Measurements from ENCODE around the gene SLC25A34.
A peak's percentile ranks its signal among the peaks of the same experiment; 100 is the strongest.

Gene SLC25A34

DNA sequence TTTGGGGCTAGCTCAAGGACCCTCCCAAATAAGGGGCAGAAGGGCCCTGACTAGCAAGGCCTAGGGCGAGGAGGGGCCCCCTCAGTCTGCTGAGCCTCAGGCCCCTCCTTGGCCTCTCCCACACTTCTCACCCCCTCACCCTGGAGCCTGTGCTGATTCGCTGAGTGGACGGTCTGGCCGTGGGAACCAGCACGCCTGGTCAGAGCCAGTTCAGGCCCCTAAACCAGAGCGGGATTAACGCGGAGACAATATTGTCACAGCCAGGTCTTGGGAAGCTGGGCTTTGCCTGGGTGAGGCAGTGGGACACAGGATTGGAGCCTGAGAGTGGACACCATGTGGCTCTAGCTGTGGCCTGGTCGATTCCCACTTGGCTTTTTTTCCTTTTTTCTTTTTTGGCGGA lies 17.7 kb downstream of the SLC25A34 start:
- DNase-seq (ENCODE audit: low read depth), result no peak

DNA sequence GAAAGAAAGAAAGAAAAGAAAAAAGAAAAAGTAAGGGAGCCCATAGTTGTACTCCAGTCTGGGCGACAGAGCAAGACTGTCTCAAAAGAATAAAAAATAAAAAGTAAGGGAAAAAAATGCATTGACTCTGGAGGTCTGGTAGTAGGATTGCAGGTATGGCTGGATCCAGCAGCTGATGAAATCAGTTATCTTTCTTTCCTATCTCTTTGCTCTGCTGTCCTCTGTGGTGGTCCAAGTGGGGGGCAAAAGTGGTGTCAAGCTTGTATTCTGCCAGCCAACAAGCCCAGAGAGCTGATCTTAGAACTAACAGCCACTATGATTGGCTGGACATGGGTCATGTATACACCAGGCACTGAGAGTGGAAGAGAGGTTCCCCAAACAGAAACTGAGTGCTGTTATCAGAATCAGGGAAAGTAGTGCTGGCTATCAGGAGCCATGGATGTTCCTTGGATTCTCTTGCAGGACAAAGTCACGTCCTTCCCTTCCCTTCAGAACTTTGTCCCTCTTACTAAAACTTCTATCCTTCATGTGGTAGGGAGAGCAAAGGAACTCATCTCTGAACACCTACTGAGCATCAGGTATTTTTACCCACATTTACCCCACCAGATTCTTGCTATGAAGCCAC lies 19.1 kb downstream of the SLC25A34 start:
- no peak for DNase-seq (ENCODE audit: low read depth)

DNA sequence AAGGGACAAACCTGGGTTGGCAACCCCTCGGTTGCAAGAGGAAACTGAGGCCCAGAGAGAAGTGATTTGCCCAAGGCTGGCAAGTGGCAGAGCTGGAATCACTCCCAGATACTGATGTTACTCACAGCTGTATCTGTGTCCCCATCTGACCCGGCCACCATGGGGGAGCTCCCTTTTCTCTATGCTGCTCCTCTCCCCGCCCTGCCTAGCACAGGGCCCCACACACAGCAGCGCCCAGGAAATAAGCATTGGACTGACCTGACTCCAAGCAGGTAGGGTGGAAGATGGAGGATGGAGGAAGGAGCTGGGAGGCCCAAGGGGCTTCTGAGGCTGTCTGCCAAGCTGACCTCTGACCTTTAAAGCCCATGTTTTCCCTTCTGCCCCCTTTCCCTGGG lies 19.6 kb downstream of the SLC25A34 start:
- DNase-seq (ENCODE audit: low read depth), result no peak

DNA sequence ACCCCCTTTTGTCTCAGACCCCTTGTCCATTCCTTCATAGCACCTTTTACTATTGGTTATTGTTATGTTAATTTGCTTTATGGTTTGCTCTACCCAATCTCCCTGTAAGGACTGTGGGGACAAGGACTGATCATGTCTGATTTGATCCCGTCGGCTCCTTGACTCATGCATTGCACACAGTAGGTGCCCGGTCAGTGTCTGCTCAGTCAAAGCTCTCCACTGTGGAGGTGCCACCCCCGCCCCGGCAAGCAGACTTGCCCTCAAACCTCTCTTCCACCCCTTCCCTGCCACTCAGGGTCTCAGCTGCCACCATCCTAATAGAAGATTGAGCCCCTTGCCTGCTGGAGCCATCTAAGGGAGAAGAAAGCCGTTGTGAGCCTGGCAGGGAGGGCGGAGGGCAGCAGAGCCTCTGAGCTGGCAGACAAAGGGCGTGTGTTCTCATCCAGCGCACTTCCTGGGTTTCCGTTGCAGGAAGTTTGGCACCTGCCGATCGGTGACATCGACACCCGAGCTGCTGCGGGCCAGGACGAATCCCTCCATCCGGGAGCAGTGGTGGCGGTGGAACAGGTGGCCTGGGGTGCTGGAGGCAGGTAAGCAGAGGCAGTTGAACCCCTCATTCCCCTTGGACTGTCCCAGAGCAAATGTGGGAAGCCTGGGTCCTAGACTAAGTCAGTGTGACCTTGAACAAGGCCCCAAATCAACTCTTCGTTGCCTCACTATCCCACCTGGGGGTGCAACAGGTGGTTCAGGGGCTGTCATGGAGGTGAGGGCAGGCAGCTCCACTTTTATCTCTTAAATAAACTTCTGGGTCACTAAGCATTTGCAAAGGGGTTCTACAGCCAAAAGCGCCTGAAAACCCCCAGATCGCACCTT lies 20.3 kb downstream of the SLC25A34 start:
- no peak for DNase-seq (ENCODE audit: low read depth)

DNA sequence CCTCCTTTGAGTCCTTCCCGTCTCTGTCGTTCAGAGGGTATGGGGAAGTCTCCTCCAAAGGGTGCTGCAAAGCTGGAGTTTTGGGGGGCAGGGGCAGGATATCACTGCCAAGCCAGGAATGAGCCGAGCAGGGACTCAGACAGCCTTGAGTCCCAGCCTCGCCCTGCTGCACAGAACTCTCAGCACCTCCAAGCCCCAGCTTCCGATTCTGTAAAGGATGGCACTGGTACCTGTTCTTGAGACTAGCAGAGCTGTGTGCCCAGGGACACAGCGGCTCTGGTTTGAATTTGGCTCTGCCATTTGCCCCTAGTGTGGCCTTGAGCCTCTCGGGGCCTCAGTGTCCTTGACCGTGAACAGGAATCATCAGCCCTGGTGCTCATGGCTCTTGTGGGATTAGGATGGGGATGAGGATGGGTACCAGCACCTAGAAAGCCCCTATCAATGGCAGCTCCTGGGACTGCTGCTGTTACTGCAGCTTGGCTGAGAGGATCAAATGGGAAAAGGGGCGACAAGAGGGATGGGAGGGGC lies 21.0 kb downstream of the SLC25A34 start:
- no peak for DNase-seq (ENCODE audit: low read depth)

DNA sequence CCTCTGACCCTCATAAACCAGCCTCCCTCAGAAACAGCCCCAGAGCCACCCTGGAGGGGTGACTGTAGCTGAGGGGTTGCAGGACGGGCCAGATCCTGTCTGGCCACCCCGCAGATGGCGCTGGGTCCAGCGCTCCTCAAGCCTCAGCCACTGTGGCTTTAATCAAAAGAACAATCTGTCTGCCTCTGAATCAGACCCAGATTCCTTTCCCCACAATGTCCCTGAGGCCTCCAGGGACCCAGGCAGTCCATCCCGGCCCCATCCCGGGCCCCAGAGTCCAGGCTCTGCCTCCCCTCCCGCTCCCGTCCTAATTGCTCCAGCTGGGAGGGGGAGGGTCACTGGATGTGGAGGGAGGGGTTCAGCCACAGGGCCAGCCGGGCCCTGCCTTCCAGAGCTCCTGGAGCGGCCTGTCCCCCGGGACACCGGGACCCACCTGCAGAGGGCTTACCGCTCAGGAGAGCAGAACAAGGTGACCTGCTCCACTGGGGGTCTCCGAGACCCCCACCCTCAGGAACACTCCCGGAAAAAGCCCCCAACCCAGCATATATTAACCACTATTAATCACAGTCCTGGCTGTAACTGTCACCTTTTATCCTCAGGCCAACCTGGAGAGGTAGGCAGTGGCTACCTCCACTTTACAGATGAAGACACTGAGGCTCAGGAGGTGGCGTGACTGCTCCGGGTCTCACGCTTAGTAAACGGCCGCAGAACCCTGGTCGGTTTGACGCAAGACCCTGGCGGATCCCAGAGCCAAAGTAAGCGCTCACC lies 21.7 kb downstream of the SLC25A34 start:
- DNase-seq (ENCODE audit: low read depth), result no peak

DNA sequence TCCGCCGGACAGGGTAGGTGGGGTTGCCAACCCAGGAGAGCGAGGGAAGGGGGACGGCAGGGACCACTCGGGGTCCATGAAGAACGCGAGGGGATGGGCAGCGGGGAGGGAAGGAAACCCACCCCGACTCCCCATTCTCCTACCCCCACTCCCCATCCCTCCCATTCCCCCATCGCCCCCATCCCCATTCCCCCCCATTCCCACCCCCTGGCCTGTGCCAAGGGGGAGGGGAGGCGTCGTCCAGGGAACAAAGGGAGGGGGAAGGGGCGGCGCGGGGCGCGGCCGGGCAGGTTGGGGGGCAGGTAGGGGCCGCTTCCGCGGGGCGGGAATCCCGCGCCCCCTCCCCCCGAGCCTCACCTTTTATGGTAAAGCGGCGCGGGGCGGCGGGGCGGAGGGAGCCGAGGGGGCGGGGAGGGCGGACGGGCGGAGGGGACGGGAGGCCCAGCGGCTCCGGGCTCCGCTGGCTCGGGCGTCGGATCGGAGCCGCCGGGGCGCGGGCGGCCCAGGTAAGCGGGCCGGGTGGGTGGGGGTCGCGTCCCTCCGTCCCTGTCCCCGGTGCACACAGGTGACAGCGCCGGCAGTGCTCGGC lies 22.4 kb downstream of the SLC25A34 start, which contains the start of gene FBLIM1:
TSS of gene FBLIM1 (plus strand) at position 453 of the 589 bp plus-strand sequence. CDS start 6,189 bp downstream, outside the sequence.
- DNase-seq (ENCODE audit: low read depth), result no peak

DNA sequence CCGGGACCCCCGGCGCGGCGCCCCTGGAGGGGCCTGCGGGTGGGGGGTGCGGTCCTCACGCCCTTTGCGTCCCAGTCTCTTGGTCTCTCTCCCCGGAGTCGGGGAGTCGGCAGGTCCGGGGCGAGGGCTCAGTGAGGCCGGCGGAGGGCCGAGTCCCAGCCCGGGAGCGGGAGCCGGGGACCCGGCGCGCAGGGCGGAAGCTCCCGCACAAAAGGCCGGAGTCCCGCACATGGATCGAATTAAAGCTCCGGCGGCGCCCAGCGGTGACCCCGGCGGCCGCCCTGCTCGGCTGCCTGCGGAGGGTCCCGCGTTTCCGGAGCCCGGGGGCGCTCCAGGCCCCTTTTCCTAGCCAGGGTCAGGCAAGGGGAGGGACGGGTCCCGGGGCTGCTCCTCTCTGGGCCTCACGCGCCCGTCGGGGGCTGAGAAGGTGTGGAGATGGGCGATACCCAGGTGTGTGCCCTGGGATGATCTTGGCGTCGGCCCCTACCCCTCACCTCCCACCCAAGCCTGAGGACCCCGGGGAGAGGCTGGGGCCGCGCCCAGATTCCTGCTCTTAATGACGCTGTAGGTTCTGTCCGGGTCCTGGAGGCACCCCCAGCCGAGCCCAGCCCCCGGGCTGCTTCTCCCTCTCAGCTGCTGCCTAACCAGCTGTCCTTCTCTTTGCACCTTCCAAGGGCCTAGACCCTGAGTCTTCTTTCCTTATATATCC lies 23.0 kb downstream of the SLC25A34 start:
- no peak for DNase-seq (ENCODE audit: low read depth)

DNA sequence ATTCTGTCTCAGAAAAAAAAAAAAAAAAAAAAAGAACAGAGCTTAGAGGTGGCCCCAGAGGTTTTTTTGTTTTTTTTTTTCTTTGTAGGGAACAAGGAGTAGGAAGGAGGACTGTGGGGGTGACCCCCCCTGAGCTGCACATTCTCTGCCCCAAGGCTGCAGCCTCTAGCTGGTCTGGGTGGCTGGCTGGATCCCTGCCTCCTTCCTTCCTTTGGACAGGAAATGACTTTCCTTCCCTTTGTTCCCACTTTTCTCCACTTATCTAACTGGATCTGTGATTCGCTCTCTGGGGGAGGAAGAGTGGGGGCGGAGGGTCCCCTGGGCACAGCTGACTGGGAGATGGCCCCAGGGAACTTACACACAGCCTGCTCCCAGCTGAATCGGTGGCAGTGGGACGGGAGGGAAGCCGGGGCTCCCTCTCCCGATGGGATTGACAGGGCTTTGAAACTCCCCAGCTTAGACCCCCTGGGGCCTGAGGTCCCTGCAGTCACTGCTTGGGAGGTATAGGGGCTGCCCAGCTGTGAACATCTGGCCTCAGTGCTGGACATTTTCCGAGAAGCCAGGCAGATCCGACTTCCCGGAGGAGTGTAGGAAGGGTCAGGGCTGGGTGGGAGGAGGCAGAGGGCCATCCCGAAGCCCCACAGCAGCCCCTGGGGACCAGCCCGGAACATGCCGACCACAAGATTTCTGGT lies 24.6 kb downstream of the SLC25A34 start:
- DNase-seq (ENCODE audit: low read depth), result no peak

DNA sequence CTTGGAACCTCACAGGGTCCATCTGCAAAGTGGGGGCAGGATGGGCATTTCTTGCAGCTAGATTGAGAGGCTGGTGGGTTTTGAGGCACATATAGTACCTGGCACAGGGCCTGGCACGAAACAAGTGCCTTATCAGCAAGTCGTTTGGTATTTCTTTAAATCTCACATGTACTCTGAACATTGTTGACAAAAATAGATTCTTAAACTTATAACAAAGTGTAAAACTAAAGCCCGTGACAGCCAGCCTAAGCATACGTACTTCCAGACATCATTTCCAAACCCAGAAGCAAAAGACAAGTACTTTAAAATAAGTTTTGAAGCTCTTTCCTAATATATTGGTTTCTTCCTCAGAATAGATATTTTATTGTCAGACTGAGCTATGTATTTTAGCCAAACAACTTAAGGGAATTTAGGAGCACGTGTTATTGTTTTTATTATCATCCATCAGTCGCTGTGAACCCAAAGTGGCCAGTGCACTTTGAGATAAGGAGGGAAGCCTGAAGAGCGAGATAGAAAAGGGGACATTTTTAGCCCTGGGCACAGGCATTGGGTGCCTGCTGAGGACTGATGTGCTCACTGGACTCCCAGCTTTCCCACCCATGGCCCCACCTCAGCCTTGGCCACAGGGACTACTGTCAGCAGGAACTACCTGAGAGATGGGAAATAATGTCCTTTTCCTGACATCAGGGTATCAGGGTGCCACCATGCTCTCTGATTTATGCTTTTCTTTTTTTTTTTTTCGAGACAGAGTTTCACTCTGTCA lies 25.5 kb downstream of the SLC25A34 start:
- no peak for DNase-seq (ENCODE audit: low read depth)

DNA sequence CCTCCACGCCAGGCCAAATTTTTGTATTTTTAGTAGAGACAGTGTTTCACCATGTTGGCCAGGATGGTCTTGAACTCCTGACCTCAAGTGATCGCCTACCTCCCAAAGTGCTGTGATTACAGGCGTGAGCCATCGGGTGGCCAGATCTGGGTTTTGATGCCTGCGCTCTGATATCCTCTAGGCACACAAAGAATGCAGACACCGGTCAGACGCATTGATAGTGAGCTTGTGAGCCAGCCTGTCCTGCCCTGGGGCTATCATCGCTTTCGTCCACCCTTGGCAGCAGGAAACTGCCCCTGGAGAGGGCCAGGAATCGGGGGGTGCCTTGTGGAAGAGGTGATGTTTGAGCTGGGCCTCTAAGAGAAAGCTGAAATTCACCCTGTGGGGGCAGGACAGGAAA lies 26.5 kb downstream of the SLC25A34 start:
- no peak for DNase-seq (ENCODE audit: low read depth)

DNA sequence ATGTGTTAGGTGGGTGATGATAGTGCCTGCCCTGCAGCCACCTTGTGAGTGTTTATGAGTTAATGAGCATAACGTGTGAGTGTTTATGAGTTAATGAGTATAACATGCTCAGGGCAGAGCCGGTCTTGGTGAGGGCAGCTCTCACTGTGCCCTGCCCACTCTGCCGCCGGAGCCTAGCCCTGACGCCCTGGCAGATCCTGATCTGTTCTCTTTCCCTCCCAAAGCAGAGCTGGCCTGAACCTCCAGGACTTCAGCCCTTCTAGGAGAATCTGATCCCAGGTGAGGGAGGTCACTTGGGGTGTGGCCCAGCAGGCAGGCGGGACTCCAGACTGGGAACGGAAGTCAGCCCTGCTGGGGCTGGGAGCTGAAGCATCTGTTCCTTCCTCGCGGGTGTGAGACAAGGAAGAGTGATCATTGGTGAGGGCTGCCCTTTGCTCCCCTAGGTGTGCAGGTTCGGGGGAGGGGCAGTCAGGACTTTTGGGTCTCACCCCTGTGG lies 28.3 kb downstream of the SLC25A34 start:
- DNase-seq (ENCODE audit: low read depth), result no peak

DNA sequence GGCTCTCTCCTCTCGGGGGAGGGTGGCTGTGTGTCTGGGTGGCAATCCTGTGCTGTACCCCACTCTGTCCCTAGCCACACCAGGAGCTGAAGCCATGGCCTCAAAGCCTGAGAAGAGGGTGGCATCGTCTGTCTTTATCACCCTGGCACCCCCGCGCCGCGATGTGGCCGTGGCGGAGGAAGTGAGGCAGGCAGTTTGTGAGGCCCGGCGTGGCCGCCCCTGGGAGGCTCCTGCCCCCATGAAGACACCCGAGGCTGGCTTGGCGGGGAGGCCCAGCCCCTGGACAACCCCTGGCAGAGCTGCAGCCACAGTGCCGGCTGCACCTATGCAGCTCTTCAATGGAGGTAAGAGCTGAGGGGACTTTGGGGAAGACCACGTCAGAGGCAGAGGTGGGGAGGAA lies 28.8 kb downstream of the SLC25A34 start:
- no peak for DNase-seq (ENCODE audit: low read depth)

DNA sequence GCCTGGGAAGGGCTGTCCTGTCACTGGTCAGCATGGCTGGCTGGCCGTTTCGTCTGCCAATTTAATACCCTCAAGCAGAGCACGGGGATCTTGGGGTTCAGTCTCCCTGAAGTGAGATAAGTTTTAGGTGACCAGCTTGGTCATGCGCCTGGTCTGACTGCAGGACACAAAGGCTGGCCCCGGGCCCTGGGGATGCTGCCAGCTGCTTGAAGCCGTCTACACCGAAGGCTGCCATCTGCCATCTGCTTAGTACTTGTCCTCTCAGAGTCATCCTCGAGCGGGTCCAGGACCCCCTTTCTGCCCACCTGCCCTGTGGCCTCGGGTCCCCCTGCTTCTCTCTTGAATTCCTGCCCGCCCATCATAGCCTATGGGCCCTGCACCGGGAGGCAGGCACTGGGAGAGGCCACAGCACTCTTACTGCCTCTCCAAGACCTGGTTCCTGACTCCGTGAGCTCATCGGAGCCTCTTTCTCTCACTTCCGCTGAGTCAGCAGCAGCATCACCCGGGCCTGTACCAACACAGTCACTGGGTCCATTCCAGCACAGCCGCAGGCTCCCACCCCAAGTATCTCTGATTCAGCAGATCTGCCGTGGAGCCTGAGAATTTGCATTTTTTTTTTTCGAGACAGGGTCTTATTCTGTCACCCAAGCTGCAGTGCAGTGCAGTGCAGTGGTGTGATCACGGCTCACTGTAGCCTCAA lies 29.6 kb downstream of the SLC25A34 start:
- peak; percentile 58 for DNase-seq (ENCODE audit: low read depth)

DNA sequence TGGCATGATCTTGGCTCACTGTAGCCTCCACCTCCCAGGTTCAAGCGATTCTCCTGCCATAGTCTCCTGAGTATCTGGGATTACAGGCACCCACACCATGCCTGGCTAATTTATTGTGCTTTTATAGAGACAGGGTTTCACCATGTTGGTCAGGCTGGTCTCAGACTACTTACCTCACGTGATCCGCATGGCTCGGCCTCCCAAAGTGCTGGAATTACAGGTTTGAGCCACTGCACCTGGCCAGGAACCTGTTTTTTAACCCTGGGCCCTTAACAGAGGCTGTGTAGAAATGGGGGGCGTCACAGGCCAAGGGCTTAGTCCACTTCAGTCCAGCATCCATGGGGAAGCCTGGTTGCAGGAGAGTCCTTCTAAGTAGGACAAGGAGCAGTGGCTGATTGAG lies 31.9 kb downstream of the SLC25A34 start:
- DNase-seq (ENCODE audit: low read depth), result no peak

DNA sequence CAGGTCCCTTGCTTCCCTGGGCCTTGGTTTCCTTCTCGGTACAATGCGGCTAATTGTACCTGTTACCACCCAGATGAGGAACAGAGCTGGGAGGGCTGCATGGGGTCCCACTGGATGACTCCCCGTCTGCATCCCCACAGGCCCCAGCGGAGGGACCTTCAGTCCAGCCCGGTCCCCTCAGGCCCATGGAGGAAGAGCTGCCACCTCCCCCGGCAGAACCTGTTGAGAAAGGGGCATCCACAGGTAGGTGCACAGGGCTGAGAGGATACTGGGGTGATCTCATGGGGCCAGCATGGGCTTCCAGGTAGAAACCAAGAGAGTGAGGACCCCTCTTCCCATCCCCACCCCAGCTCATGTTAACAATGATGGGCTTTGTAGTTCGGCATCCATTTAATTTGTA lies 32.3 kb downstream of the SLC25A34 start:
- no peak for DNase-seq (ENCODE audit: low read depth)

DNA sequence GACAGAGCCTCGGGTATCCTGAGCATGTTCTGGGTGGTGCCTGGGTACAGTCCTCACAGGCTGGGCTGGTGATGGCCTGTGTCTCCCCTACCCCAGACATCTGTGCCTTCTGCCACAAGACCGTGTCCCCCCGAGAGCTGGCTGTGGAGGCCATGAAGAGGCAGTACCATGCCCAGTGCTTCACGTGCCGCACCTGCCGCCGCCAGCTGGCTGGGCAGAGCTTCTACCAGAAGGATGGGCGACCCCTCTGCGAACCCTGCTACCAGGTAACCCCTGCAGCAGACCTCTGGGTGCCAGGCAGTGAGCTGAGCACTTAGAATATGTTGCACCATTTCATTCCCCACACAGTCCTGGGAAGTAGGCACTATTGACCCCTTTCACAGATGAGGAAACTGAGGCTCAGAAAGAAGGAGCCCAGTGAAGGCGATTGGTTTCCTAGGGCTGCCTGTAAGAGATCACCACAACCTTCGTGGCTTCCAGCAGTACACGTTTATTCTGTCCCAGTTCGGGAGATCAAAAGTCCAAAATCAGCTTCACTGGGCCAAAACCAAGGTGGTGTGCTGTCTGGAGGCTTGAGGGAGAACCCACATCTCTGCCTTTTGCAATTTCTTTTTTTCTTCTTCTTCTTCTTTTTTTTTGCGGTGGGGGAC lies 34.4 kb downstream of the SLC25A34 start:
- no peak for DNase-seq (ENCODE audit: low read depth)

DNA sequence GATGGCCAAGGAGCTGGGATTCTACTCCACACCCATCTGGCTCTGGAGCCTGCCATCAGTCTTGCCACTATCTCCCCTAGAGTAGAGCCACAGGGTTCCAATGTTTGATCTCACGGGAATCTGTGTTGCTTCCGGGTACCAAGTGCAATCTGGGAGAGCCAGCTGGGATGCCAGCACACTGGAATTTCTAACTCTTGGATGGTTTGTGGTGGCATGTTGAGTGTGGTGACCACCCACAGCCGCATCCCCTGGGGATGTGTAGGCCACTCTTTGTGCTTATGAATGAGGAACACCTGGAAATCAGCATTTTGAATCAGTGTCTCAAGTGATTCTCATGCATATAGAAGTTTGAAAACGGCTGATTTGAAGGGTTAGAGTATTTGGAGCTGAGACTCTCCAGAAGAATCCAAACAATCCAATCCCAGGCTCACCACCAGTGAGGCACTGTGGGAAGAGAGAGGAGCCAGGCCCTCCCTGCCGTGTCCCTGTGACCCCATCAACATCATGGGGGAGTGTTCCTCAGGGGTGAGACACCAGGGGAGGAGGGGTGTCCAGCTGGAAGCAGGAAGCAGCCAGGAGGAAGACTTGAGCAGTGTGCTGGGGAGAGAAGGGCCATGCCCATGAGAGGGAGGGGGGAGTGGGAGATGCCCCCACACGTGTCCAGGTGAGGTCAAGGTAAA lies 35.9 kb downstream of the SLC25A34 start:
- DNase-seq (ENCODE audit: low read depth), result no peak
